ENCODE data around the gene TP53TG3F. TPM values are rescaled to one million over a fixed set of nuclear protein-coding genes. Genes with fewer than 3 reads are reported as not detected.

TP53TG3F gene
- 0.06 to 0.19 TPM (median 0.16 TPM) in 3 of 5 replicates, not detected in the others for total RNA-seq (2022; extraction: Qiagen RNA extraction)

GRCh38 chr16:33459312-33459711 lies at the start of gene TP53TG3F:
Gene TP53TG3F (plus strand): TSS chr16:33459612. CDS start chr16:33459680, 68 bp downstream.

Other genes with a start within 250 kb of the TP53TG3F start
- gene TP53TG3E, start 155.3 kb upstream of the TP53TG3F start, total RNA-seq (2022; extraction: Qiagen RNA extraction), result not detected in 5 replicates
- 0.10 to 0.26 TPM (median 0.10 TPM) in 3 of 5 replicates, not detected in the others for gene TP53TG3B, start 98.8 kb upstream of the TP53TG3F start, total RNA-seq (2022; extraction: Qiagen RNA extraction)